Cardiac fibroblast (primary cell): ENCODE results near the gene SELENBP1.

ENCODE experiments used
- DNase-seq, 2 donors: peaks; one replicate each; pipeline versions ENCODE4 v3.0.0 to v3.0.0-alpha.2; 2010; ENCODE audit warnings: low read depth in 2 of 2
- H3K4me3 ChIP-seq, 2 donors: replicated peaks in 1 of 2; 1 replicate in 1 of 2; 2 replicates in 1 of 2; pipeline ENCODE4 v1.5.1; 2011; ENCODE audit warnings: low read depth in 2 of 2, low read length in 2 of 2, mild to moderate bottlenecking in 2 of 2, moderate library complexity in 1 of 2
- TF ChIP-seq, protein P1 (sequence below): IDR thresholded peaks from one replicate; pipeline ENCODE4 v1.5.1; 2011; ENCODE audit warnings: low read depth, mild to moderate bottlenecking, low read length, inconsistent platforms

Gene SELENBP1

GRCh38 chr1:151327903-151328674, 44.4 kb downstream of the SELENBP1 start:
- TF ChIP-seq, protein P1, sequence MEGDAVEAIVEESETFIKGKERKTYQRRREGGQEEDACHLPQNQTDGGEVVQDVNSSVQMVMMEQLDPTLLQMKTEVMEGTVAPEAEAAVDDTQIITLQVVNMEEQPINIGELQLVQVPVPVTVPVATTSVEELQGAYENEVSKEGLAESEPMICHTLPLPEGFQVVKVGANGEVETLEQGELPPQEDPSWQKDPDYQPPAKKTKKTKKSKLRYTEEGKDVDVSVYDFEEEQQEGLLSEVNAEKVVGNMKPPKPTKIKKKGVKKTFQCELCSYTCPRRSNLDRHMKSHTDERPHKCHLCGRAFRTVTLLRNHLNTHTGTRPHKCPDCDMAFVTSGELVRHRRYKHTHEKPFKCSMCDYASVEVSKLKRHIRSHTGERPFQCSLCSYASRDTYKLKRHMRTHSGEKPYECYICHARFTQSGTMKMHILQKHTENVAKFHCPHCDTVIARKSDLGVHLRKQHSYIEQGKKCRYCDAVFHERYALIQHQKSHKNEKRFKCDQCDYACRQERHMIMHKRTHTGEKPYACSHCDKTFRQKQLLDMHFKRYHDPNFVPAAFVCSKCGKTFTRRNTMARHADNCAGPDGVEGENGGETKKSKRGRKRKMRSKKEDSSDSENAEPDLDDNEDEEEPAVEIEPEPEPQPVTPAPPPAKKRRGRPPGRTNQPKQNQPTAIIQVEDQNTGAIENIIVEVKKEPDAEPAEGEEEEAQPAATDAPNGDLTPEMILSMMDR, result no peak
- H3K4me3 ChIP-seq, result peak overlapping the region; percentile 51 to 79
- no peak for DNase-seq

GRCh38 chr1:151327223-151327902, 45.1 kb downstream of the SELENBP1 start, which contains the start of gene PI4KB:
Gene PI4KB, minus strand, starts transcription at chr1:151327416. Its CDS starts 10,935 bp downstream, at chr1:151316481.
- H3K4me3 ChIP-seq, result peak within 1 kb of the TSS; percentile 69 to 79
- DNase-seq, result peak; percentile 99
- TF ChIP-seq, protein P1, result no peak

DNA sequence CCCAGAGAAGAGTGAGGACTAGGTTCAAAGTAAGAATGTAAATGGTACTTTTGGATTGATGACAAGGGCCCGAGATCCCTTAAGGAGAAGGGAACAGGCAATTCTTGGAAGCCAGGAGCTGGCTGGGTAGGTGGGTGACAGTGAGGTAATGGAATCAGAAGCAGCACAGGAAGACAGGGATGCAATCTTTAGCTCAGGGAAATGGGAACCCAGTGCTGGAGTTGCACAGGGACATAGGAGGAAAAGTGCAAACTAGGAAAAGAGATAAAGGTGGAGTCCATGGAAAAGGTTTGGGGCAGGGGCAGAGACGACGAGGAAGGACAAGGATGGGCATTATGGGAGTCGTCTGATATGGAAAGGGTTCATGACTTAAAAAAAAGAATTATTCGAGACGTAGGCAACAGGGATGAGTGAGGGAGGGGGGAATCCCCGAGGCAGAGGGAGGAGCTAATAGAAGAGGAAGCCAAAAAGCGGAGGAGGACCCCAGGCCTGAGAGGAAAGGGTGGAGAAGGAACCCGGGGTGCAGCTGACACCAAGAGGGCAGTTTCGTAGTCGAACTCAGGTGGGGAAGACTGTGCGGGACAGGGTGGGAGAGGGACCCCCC, 45.8 kb downstream of the SELENBP1 start:
- peak; percentile 59 to 61 for DNase-seq
- TF ChIP-seq, protein P1, result no peak
- peak overlapping the region; percentile 69 to 79 for H3K4me3 ChIP-seq

- H3K4me3 ChIP-seq, result peak overlapping the region; percentile 69 to 79
- TF ChIP-seq, protein P1, result no peak
- DNase-seq, result peak; percentile 23 to 32
Measured at GRCh38 chr1:151325646-151326429, 46.7 kb downstream of the SELENBP1 start.

- peak overlapping the region in 1 of 2 donors; percentile 69 for H3K4me3 ChIP-seq
- TF ChIP-seq, protein P1, result no peak
- DNase-seq, result peak in 1 of 2 donors; percentile 21
Measured at GRCh38 chr1:151325231-151325630, 47.3 kb downstream of the SELENBP1 start.

DNA sequence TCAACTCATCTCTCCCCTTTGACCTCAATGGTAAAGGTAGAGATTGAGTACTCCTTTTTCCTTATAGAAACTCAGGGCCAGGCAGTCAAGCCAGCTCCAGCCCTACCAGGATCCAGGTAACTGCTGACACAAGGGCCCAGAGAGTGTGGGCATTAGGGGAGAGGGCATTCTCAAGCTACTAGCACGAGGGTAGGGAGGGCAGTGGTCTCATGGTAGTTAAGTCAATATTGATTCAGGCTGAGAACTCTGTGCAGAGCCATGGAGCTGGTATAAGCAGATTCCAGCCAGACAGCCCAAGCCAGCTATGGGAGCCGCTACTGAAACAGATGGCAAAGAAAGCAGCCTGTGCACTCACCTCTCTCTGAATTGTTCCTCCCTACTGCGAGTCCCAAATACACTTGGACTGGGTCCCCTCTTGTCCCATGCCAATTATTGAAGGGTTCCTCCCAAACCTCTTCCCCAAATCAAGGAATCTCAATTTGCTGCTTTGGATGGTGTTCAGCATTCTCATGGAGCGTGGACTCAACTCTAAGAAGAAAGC, 48.0 kb downstream of the SELENBP1 start:
- TF ChIP-seq, protein P1, result no peak
- no peak for DNase-seq
- H3K4me3 ChIP-seq, result no peak overlapping the region
